PC-9 (cell line): Measurements from ENCODE around the gene KIFC3.

Source experiments
- CTCF ChIP-seq: fragments of 200-600 bp; sonication (generic); conservative IDR thresholded peaks from 2 replicates; pipeline ENCODE4 v1.6.1; 2017; ENCODE audit warnings: mixed run types, antibody characterized with exemption, mild to moderate bottlenecking, moderate library complexity
- EZH2 ChIP-seq: fragments of 200-600 bp; sonication (generic); IDR thresholded peaks from 2 replicates; pipeline ENCODE4 v1.8.0; 2017; ENCODE audit warnings: antibody characterized with exemption, low read depth

- TF ChIP-seq CTCF (no peak), EZH2 (no peak)
Observed at GRCh38 chr16:57713596-57713995, 88.7 kb downstream of the KIFC3 start.
